Stromal cell of bone marrow (primary cell): ENCODE results near the gene GPC3.
"Not testable (repeated sequence)": the region's sequence is repeated elsewhere in the genome, so short reads cannot be mapped to it uniquely, and the experiment has no call there.

Source experiments
- DNase-seq: peaks from one replicate; pipeline ENCODE4 v3.0.0-alpha.2; 2012; ENCODE audit warnings: low read depth

GPC3 gene

GRCh38 chrX:133985164-133985966 lies at the start of gene GPC3:
TSS of gene GPC3 (minus strand) at chrX:133985594.
- no peak for DNase-seq

- no peak for DNase-seq
Measured at GRCh38 chrX:134032441-134032840, 47.0 kb upstream of the GPC3 start.

- DNase-seq: no peak
Measured at GRCh38 chrX:134026565-134027311, 41.3 kb upstream of the GPC3 start.

GRCh38 chrX:134025986-134026545 lies 40.7 kb upstream of the GPC3 start:
- no peak for DNase-seq

- DNase-seq: no peak
Measured at GRCh38 chrX:134024686-134025377, 39.4 kb upstream of the GPC3 start.

GRCh38 chrX:134023851-134024281 lies 38.5 kb upstream of the GPC3 start:
- DNase-seq: no peak

- DNase-seq: no peak
Measured at GRCh38 chrX:134020910-134021309, 35.5 kb upstream of the GPC3 start.

GRCh38 chrX:134019567-134020206 lies 34.3 kb upstream of the GPC3 start:
- no peak for DNase-seq

GRCh38 chrX:134016309-134016708 lies 30.9 kb upstream of the GPC3 start:
- not testable (repeated sequence) for DNase-seq

GRCh38 chrX:134015510-134015909 lies 30.1 kb upstream of the GPC3 start:
- not testable (repeated sequence) for DNase-seq

GRCh38 chrX:134013524-134013923 lies 28.1 kb upstream of the GPC3 start:
- no peak for DNase-seq

- DNase-seq: no peak
Measured at GRCh38 chrX:134013092-134013497, 27.7 kb upstream of the GPC3 start.

- no peak for DNase-seq
Measured at GRCh38 chrX:134010690-134011089, 25.3 kb upstream of the GPC3 start.

- DNase-seq: no peak
Measured at GRCh38 chrX:134007716-134008115, 22.3 kb upstream of the GPC3 start.

- no peak for DNase-seq
Measured at GRCh38 chrX:134006484-134007161, 21.2 kb upstream of the GPC3 start.

GRCh38 chrX:134004084-134004483 lies 18.7 kb upstream of the GPC3 start:
- peak; percentile 14 for DNase-seq

GRCh38 chrX:134002921-134003615 lies 17.7 kb upstream of the GPC3 start:
- no peak for DNase-seq

- DNase-seq: no peak
Measured at GRCh38 chrX:134000260-134001245, 15.2 kb upstream of the GPC3 start.

GRCh38 chrX:133999031-133999705 lies 13.8 kb upstream of the GPC3 start:
- no peak for DNase-seq
